ENCODE measurements around the gene ZBTB44.

Gene ZBTB44

DNA sequence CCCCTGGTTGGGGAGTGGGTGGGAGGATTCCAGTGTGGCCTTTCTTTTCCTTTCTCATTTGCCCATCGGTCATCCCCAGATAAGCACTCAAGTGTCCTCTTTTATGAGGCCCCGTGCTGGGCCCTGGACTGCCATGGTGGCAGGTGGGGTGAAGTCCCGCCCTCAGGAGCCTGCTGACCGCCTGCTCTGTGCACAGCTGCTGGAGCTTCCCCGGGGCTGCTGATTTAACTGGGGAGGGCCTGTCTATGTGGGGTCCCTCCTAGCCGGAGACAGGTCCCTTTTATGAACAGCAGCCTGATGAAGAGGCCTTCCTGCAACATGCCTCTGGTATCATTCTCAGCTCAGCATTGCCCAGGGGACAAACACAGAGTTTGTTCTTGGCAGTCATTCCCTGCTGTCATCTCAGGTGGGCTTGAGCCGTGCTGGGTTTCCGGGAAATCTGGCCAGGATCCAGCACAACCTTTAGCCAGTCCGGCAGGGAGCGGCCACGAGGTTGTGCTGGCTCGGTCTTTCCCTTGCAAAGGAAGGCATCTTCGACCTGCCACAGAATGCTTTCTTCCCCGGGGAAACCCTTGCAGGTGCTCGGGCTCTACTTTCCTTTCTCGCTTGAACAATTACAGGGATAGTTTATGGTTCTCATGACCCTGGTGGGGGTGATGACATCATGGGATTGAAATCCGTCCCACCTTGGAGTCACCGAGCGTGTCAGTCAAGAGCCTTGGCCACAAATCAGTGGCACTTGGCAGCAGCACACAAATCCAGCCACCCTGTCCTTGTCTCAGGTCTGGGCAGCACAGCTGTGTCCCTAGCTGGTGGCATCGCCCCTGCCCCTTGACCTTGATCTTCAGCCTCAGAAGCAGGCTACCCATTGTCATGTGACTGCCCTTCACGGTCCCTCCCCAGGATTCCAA, 135.1 kb downstream of the ZBTB44 start:
- FAIRE-seq (no peak), DNase-seq (ENCODE audit: insufficient read length, low spot score) (no peak)
- TF ChIP-seq, protein P1, sequence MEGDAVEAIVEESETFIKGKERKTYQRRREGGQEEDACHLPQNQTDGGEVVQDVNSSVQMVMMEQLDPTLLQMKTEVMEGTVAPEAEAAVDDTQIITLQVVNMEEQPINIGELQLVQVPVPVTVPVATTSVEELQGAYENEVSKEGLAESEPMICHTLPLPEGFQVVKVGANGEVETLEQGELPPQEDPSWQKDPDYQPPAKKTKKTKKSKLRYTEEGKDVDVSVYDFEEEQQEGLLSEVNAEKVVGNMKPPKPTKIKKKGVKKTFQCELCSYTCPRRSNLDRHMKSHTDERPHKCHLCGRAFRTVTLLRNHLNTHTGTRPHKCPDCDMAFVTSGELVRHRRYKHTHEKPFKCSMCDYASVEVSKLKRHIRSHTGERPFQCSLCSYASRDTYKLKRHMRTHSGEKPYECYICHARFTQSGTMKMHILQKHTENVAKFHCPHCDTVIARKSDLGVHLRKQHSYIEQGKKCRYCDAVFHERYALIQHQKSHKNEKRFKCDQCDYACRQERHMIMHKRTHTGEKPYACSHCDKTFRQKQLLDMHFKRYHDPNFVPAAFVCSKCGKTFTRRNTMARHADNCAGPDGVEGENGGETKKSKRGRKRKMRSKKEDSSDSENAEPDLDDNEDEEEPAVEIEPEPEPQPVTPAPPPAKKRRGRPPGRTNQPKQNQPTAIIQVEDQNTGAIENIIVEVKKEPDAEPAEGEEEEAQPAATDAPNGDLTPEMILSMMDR (IDR thresholded peaks at IDR 0.05; ENCODE audit: insufficient read depth, missing control alignments) = no peak

DNA sequence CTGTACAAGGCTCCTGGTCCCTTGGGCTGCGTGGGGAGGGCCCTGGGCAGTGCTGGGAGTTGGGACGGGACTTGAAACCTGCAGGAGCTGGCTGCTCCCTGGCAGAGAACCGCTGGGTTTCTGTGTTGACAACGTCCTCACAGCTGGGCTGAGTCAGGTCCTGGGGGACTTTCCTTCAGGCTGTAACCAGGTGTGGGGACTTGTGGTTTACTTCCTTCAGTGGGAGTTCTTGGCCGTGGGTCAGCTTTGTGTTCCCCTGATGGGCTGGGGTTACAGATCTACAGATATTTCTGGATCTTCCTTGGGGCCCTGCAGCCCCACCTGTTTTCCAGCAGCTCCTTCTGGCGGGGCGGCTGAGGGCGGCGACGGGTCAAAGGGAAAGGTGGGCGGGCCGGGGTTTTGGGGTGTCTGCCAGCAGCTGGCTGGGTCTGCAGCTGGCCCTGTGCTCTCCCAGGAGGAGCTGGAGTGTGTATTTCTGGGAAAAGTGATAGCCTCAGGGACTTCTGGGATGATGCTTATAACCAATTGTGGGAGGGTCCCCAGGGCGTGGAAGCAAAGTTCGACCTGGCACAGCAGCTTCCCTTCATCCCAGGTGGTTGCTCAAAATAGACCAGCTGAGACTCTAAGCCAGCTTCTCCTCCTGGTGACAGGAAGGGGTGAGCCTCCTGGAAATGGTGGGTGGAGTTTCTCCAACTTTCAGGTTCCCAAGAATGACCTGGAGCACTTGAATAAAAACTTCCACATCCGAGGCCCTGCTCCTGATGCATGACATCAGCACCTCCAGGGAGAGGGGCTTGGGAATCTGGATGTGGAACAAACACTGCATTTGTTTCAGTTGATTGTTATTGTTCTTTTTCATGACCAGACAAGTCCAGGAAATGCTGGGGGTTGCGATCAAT, 136.0 kb downstream of the ZBTB44 start:
- no peak for DNase-seq (ENCODE audit: insufficient read length, low spot score)
- TF ChIP-seq, protein P1 (IDR thresholded peaks at IDR 0.05; ENCODE audit: insufficient read depth, missing control alignments) = no peak
- no peak for FAIRE-seq

DNA sequence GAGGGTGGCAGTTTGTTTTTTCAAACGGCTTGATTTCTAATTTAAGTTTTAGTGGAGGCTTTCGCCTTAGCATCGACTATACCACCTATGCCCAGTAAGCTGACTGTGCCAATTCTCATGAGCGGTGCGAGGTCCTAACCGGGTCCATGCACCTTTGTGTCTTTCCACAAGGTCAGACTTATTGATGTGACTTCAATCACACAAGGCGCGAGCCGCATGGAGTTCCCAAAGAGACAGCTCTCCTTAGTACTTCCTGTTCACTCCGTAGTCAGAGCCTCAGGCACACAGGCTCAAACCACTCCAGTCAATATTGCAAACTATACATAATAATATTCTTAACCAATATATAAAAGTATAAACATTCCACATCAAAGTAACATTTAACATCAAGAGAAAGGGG, 136.9 kb downstream of the ZBTB44 start:
- FAIRE-seq (no peak), DNase-seq (ENCODE audit: insufficient read length, low spot score) (no peak)
- TF ChIP-seq, protein P1 (IDR thresholded peaks at IDR 0.05; ENCODE audit: insufficient read depth, missing control alignments) = no peak
